DND-41 (cell line): ENCODE data around the gene INO80.

Experiments
- ATAC-seq: fragments of 200-7000 bp; cut with Tn5 transposase; 3 replicates; pipeline ENCODE4 v1.9.1; 2021; ENCODE audit warnings: low read depth; ENCODE audit not compliant: insufficient read depth
- DNase-seq: peaks from one replicate; pipeline ENCODE4 v3.0.0-alpha.2; 2020
- H2AFZ ChIP-seq: 2 replicates; pipeline ENCODE4 v1.6.0; 2012; ENCODE audit warnings: low read depth, low read length
- H3K27ac ChIP-seq: 2 replicates; pipeline ENCODE4 v1.5.1; 2012; ENCODE audit warnings: low read length, inconsistent platforms
- H3K27me3 ChIP-seq: fragments of 200-600 bp; sonication (generic); 2 replicates; pipeline ENCODE4 v1.6.0; 2012; ENCODE audit warnings: low read length, mild to moderate bottlenecking, inconsistent platforms; ENCODE audit not compliant: insufficient read depth, poor library complexity
- H3K36me3 ChIP-seq: 2 replicates; pipeline ENCODE4 v1.5.1; 2012; ENCODE audit warnings: low read length, inconsistent platforms; ENCODE audit not compliant: insufficient read depth
- H3K4me1 ChIP-seq: 2 replicates; pipeline ENCODE4 v1.5.1; 2012; ENCODE audit warnings: mild to moderate bottlenecking, low read length; ENCODE audit not compliant: insufficient read depth
- H3K4me2 ChIP-seq: 2 replicates; pipeline ENCODE4 v1.6.0; 2012; ENCODE audit warnings: mild to moderate bottlenecking, moderate library complexity, low read length, inconsistent platforms; ENCODE audit not compliant: insufficient read depth
- H3K4me3 ChIP-seq, 2 experiments: fragments of 200-600 bp in 1 of 2; shearing (Covaris generic) in 1 of 2; 2 replicates each; pipeline ENCODE4 v1.5.1; 2012 to 2016; ENCODE audit warnings: inconsistent platforms in 2 of 2, low read length in 2 of 2, mild to moderate bottlenecking in 2 of 2, low read depth in 1 of 2, moderate library complexity in 1 of 2
- H3K79me2 ChIP-seq: 2 replicates; pipeline ENCODE4 v1.6.0; 2012; ENCODE audit warnings: low read length, inconsistent platforms; ENCODE audit not compliant: insufficient read depth
- H3K9ac ChIP-seq: 2 replicates; pipeline ENCODE4 v1.6.0; 2012; ENCODE audit warnings: low read depth, mild to moderate bottlenecking, inconsistent platforms, low read length, moderate library complexity
- H3K9me3 ChIP-seq: 2 replicates; pipeline ENCODE4 v1.5.1; 2012; ENCODE audit warnings: low read length, moderate library complexity, mild to moderate bottlenecking, inconsistent platforms; ENCODE audit not compliant: insufficient read depth, severe bottlenecking
- H4K20me1 ChIP-seq: 2 replicates; pipeline ENCODE4 v1.6.0; 2012; ENCODE audit warnings: low read length; ENCODE audit not compliant: insufficient read depth
- CTCF ChIP-seq: IDR thresholded peaks from 2 replicates; pipeline ENCODE4 v1.5.1; 2012; ENCODE audit warnings: borderline replicate concordance, low read length, moderate library complexity, mild to moderate bottlenecking; ENCODE audit not compliant: poor library complexity, severe bottlenecking; ENCODE audit errors: extremely low read depth
- EZH2 ChIP-seq: IDR thresholded peaks from 3 replicates; pipeline ENCODE4 v1.6.1; 2012; ENCODE audit warnings: borderline replicate concordance, low read depth, mild to moderate bottlenecking, moderate library complexity, low read length, inconsistent platforms; ENCODE audit not compliant: severe bottlenecking

The INO80 gene

GRCh38 chr15:41048852-41049251 lies 67.2 kb downstream of the INO80 start:
- H3K9ac ChIP-seq = no peak overlapping the region
- H3K27ac ChIP-seq = no peak overlapping the region
- H3K4me3 ChIP-seq = no peak overlapping the region
- H4K20me1 ChIP-seq = no peaks in the 10 kb centered on the region
- H3K79me2 ChIP-seq = no peaks in the 10 kb centered on the region
- no peak overlapping the region for H3K4me2 ChIP-seq
- DNase-seq (no peak), ATAC-seq (no peak)
- H3K27me3 ChIP-seq = no peaks in the 10 kb centered on the region
- no peaks in the 10 kb centered on the region for H3K4me1 ChIP-seq
- no peak overlapping the region for H2AFZ ChIP-seq
- TF ChIP-seq CTCF (no peak), EZH2 (no peak)
- H3K36me3 ChIP-seq = peaks cover 77% of the 10 kb centered on the region
- no peaks in the 10 kb centered on the region for H3K9me3 ChIP-seq

DNA sequence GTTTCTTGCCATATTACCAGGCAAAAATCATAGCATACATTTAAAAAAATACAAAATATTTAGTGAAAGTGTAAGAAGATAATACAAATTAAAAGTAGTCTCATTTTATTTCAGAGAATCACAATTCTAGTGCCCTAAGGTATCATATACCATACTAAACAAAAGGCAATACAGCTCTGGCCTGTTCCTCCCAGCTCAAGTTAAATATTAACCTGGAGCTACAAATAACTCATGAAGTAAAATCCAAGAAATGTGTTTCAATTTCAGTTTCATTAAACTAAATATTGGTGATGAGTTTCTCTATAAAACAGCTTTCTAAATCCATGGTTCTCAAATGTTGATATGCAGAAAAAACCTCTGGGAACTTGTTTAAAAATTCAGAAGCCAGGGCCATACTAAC lies 67.7 kb downstream of the INO80 start:
- no peaks in the 10 kb centered on the region for H3K79me2 ChIP-seq
- H3K9me3 ChIP-seq = no peaks in the 10 kb centered on the region
- no peak overlapping the region for H3K27ac ChIP-seq
- H3K9ac ChIP-seq = no peak overlapping the region
- H4K20me1 ChIP-seq = no peaks in the 10 kb centered on the region
- H2AFZ ChIP-seq = no peak overlapping the region
- H3K4me1 ChIP-seq = no peaks in the 10 kb centered on the region
- H3K36me3 ChIP-seq = peaks cover 78% of the 10 kb centered on the region
- ATAC-seq (no peak), DNase-seq (no peak)
- no peak overlapping the region for H3K4me2 ChIP-seq
- no peak overlapping the region for H3K4me3 ChIP-seq
- no peak for TF ChIP-seq CTCF
- no peak for TF ChIP-seq EZH2
- no peaks in the 10 kb centered on the region for H3K27me3 ChIP-seq

DNA sequence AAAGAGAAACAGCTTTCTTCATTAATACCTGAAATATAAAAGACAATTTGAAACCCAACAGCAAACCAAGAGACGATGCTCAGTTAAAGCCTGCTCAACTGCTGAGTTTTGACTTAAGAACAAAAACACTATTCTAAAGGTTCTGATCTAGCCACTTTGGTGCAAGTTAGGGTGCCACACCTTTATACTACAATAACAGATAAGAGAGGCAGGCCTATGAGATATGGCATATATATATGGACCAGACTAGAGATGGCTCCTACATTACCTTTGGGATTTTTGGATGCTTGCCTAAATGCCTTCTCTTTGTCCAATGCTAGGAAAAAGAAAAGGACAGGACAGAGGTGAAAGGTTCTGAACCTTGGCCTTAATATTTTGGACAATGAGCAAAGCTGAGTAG lies 68.6 kb downstream of the INO80 start:
- H3K27ac ChIP-seq = no peak overlapping the region
- H3K36me3 ChIP-seq = peaks cover 79% of the 10 kb centered on the region
- ATAC-seq (no peak), DNase-seq (no peak)
- H3K9ac ChIP-seq = no peak overlapping the region
- no peaks in the 10 kb centered on the region for H3K9me3 ChIP-seq
- no peak for TF ChIP-seq CTCF
- no peak overlapping the region for H3K4me2 ChIP-seq
- H3K4me3 ChIP-seq = no peak overlapping the region
- H3K79me2 ChIP-seq = no peaks in the 10 kb centered on the region
- H3K4me1 ChIP-seq = no peaks in the 10 kb centered on the region
- no peak overlapping the region for H2AFZ ChIP-seq
- H4K20me1 ChIP-seq = no peaks in the 10 kb centered on the region
- H3K27me3 ChIP-seq = no peaks in the 10 kb centered on the region

DNA sequence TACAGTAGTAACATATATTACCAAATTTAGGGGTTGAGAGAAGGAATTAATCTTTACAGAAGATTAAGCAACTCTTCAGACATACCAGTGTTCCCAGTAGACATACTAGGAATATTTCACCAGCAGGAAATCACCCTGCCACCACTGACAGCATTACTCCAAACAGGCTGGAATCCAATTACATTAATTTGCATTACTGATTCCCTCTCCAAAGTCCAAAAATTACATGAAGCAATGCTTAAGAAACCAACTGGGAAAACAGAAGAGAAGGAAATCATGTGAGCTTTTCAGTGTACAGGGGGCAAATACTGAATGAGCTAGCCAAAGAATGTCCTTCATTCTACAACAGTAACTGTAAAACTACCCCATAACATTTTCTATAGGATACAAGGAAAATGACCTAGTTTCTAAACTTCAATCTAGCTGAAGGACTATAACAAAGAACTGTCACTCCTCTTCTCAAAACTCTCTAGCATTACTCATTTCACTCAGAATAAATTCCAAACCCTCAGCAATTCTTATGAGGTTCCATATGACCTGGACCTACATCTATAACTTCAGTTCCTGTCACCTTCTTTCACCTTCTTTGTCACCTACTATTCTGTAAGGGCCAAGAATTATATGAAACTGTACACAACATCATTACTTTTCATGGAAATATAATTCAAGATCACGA lies 72.7 kb downstream of the INO80 start:
- ATAC-seq (no peak), DNase-seq (no peak)
- Histone ChIP-seq H2AFZ (no peak overlapping the region), H4K20me1 (no peaks in the 10 kb centered on the region), H3K9ac (no peak overlapping the region), H3K27me3 (no peaks in the 10 kb centered on the region), H3K79me2 (no peaks in the 10 kb centered on the region), H3K4me3 (no peak overlapping the region), H3K4me2 (no peak overlapping the region), H3K9me3 (no peaks in the 10 kb centered on the region), H3K27ac (no peak overlapping the region), H3K4me1 (no peaks in the 10 kb centered on the region), H3K36me3 (peaks cover 75% of the 10 kb centered on the region)
- TF ChIP-seq CTCF (no peak), EZH2 (no peak)
